NK-92 treated with Interleukin-12 subunit alpha and Interleukin-12 subunit beta, amount 100 ng/mL, for 24 hours (cell line): ENCODE measurements around the gene ST6GALNAC6.
"Not testable (repeated sequence)": the region's sequence is repeated elsewhere in the genome, so short reads cannot be mapped to it uniquely, and the experiment has no call there.

Experiments used
- DNase-seq: peaks from one replicate; lab custom pipeline; 2025; lab: John Stamatoyannopoulos, UW

The ST6GALNAC6 gene

DNA sequence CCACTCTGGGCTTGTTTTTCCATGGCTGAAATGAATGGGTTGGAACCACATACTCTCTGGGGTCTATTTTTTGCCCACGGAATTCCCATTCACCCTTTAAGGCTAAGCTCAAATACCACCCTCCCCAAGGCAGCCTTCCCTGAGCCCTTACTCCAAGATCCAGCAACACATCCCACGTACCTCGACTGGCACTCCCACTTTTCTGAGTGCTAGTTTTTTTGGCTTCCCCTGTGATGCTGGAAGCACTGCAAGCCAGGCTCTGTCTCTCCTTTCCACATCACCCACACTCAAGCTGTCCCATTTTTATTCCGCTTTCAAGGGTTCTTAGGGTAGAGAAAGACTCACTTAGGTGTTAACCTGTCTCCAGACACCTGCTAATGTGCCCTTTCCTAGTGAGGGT, 6.0 kb downstream of the ST6GALNAC6 start:
- no peak for DNase-seq

DNA sequence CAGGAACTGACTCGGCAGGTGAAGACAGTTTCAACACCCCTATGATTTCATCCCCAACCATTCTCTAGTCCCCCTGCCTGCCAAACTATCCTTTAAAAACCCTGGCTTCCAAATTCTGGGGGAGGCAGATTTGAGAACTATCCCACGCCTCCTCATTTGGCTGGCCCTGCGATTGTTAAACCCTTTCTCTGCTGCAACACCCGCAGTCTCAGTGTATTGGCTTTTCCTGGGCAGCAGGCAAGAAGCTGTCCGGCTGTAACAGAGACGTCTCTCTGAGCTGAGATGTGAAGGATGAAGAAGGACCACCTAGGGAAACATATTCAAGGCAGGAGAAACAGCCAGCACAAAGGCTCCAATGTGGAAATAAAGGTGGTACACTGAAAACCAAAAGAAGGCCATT, 6.6 kb downstream of the ST6GALNAC6 start:
- no peak for DNase-seq

DNA sequence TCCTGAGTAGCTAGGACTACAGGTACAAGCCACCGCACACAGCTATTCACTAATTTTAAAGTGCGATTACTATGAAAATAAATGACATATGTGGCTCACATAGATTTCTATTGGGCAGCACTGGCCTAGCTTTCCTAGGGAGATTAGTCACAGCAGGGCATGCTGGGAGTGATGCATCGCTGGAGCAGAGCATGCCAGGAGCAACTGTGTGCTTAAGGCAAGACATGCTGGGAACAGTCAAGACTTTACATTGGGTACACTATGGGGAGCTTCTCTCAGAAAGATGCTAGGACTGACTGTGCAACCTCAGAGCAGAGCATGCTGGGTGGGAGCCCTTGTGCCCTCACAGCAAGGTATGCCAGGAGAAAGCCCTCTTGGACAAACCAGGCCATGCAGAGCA, 9.3 kb downstream of the ST6GALNAC6 start:
- no peak for DNase-seq

DNA sequence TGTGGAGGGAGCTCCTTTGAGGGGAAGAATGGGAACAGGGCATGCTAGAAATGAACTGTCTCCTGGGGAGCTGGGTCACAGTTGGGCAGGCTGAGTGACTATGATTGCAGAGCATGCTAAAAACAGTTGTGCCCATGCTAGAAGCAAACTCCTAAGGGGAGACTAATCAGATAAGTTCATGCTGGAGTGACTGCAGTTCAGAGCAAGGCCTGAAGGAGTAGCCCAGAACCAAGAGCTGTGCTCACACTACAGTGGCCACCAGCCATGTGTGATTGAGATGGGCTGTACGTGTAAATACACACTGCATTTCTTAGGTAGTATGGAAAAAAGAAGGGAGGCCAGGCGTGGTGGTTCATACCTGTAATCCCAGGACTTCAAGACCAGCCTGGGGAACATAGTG, 11.6 kb downstream of the ST6GALNAC6 start:
- DNase-seq = no peak

- DNase-seq = no peak
Measured at GRCh38 chr9:127886401-127886972, 12.9 kb downstream of the ST6GALNAC6 start.

- DNase-seq = no peak
Measured at GRCh38 chr9:127885508-127886281, 13.7 kb downstream of the ST6GALNAC6 start.

GRCh38 chr9:127884976-127885490, 14.4 kb downstream of the ST6GALNAC6 start:
- no peak for DNase-seq

DNA sequence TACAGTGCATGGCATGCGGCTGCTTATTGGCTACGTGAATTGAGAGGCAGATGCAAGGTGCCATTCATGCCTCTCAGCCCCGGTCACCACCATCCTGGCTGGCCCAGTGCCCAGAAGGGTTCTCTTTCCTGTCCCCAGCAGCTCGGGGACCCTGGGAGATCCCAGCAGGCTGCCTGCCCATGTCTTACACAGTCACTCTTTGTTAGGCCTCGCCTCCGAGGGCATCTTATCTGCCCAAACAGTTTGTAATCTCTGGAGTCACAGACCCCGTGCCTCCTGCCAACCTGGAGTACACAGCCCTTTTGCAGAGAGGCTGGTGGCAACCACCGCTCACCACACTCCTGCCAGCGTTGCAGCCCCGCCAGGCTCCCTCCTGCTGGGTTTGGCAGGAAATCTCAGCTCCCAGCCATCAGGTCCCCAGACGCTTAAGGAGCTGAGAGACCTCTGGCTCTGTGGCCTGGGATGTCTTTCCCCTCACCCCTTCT, 14.9 kb downstream of the ST6GALNAC6 start:
- no peak for DNase-seq

GRCh38 chr9:127883959-127884358, 15.4 kb downstream of the ST6GALNAC6 start:
- no peak for DNase-seq

DNA sequence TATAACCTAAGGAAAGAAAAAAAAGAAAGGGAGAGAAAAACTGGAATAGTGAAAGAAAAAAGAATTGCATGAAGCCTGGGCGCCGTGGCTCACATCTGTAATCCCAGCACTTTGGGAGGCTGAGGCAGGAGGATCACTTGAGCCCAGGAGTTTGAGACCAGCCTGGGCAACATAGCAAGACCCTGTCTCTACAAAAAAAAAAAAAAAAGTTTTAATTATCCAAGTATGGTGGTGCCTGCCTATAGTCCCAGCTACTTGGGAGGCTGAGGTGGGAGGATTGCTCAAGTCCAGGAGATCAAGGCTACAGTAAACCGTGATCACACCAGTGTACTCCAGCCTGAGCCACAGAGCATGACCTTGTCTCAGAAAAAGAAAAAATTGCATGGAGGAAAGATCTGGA, 17.7 kb downstream of the ST6GALNAC6 start:
- not testable (repeated sequence) for DNase-seq

DNA sequence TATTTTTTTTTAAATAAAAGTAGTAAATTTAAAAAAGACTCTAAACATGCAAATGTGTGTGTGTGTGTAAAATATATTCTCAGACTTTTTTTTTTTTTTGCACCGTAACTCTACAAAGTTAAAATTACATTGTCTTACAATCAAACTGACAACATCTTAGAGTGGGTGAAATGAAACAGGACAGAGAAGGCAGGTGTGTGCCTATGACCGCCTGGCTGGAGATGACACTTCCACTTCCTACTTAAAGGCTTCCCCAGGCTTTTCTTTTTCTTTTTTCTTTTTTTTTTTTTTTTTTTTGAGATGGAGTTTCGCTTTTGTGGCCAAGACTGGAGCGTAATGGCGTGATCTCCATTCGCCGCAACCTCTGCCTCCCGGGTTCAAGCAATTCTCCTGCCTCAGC, 19.3 kb downstream of the ST6GALNAC6 start:
- DNase-seq = no peak

DNA sequence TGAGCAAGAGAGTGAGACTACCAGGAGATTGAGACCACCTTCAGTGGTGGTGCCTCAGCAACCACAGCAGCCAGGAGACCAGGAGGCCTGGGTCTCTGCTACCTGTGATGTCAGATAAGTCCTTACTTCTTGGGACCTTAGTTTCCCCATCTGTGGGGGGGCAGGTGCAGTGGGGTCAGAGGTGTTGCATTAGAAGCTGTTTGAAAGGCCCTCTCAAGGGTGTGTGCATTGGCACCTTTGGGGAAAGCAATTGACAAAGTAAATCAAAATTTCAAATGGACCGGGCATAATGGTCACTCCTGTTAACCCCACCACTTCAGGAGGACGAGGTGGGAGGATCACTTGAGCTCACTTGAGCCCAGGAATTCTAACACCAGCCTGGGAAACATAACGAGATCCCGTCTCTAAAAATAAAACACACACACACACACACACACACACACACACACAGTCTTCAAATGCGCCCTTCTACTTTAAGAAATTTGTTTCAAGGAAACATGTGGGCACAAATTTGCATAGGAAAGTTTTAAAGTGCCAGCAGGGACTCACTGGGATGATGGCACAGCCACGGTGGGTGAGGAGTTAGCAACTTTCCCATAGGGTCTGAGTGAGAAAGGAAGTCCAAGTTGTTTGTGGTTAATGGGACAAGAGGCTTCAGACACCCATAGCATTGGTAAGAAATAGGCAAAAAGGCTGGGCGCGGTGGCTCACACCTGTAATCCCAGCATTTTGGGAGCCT, 20.6 kb downstream of the ST6GALNAC6 start:
- no peak for DNase-seq

DNA sequence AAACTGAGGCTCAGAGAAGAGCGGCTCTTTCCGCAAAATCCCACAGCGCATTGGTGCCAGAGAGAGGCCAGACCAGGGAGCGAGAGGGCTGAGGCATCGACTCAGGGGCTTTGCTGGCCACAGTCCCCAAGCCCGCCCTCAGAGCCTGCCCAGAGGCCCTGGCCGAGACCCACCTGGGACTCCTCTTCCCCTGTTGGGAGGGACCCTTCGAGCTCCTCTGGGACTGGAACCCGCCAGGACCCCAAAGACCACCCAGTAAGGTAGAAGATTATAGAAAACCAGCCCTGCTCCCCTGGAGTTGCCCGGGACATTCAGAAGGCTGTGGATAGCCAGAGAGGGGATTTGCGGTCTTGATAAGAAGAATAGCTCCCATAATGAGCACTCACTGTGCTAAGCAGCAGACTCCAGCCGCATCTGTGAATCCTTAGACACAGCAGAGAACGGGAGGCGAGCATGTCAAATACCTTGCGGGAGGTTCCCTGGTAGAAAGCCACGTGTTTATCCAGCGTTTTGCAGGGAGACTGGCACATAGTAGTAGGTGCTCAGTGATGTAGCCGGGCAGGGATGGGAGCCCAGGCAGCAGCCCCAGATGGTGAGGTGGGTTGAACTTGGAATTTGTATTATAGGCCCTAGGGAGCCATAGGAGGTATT, 21.3 kb downstream of the ST6GALNAC6 start:
- no peak for DNase-seq

DNA sequence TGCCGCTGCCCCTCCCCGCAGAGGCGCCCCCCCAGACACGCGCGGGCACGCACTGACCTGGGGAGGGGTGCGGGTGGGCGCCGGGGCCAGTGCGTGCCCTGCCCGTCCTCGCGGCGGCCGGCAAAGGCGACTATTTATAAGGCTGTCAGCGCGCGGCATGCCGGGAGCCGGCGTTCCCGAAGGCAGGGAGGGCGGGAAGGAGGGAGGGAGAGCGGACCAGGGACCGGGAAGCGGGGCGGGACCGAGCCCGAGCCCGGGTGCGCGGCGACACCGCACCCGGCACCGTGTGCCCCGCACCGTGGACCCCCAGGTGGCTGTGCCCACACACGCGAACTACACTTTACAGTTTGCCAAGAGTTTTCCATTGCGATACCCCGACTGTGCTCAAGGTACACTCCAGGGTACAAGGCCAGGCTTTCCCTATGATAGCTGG, 21.8 kb downstream of the ST6GALNAC6 start, which contains the start of gene AK1:
AK1 (minus strand) TSS at position 110 of the 433 bp plus-strand sequence. CDS start 3,058 bp downstream, outside the sequence.
- no peak for DNase-seq

DNA sequence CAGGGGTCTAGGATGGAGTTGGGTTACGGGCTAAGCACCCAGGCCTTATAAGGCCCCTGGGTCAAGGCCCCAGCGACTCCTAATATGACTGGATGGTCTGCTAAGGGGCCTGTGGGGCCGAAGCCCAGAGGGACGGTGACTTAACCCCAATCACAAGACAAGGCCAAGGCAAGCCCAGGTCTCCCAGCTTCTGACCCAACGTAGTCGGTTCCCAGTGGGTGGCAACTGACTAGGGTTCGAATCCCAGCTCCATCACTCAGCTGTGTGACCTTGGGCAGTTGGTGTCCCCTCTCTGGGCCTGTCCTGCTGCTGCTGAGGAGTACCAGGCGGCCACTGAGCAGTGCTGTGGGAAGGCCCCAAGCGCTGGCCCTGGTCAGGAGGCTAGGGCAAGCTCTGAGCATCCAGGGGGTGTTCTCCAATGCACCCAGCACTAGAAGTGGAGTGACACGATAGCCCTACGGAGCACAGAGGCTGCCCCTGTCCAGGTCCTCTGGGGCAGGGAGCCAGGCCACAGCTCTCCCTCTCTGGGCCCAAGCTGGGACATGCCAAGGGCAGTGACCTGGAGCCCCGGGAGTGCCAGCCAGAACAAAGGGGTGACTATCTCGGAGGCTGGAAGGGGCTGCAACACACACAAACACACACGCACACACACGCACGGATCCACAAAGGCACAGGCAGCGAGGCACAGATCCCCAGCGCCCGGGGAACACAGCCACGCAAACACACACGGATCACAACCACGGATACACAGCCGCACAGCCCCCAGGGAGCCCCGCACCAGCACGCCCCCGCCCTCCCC, 22.4 kb downstream of the ST6GALNAC6 start:
- DNase-seq = no peak

GRCh38 chr9:127876026-127876763, 23.2 kb downstream of the ST6GALNAC6 start:
- no peak for DNase-seq

DNA sequence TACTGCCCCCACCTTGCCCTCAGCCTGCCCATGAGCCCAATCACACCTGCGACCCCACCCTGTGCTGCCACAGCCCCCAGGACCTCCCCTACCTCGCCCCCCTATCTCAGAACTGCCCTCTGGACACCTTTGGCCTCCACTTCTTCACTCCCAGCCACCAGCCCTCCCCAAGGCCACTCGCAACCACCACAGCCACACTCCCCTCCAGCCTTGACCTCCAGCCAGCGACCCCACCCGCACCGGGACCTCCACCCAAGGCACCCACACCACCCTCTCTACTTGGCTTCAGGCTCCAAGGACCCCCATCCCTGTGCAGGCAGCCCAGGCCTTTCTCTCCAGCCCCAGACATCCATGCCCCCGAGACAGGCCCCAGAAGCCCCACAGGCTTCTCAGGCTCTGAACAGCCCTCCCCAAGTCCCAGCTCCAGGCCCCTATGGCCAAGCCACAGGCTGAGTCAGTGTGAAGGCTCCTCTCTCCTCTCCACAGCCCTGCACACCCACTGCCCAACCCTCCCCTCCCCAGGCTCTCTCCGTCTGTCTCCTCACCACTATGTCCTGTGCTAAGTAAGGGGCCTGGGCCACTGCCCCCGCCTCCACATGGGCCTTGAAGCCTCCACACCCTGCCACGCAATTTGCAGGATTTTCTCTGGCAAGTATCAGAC, 24.0 kb downstream of the ST6GALNAC6 start:
- DNase-seq = no peak

DNA sequence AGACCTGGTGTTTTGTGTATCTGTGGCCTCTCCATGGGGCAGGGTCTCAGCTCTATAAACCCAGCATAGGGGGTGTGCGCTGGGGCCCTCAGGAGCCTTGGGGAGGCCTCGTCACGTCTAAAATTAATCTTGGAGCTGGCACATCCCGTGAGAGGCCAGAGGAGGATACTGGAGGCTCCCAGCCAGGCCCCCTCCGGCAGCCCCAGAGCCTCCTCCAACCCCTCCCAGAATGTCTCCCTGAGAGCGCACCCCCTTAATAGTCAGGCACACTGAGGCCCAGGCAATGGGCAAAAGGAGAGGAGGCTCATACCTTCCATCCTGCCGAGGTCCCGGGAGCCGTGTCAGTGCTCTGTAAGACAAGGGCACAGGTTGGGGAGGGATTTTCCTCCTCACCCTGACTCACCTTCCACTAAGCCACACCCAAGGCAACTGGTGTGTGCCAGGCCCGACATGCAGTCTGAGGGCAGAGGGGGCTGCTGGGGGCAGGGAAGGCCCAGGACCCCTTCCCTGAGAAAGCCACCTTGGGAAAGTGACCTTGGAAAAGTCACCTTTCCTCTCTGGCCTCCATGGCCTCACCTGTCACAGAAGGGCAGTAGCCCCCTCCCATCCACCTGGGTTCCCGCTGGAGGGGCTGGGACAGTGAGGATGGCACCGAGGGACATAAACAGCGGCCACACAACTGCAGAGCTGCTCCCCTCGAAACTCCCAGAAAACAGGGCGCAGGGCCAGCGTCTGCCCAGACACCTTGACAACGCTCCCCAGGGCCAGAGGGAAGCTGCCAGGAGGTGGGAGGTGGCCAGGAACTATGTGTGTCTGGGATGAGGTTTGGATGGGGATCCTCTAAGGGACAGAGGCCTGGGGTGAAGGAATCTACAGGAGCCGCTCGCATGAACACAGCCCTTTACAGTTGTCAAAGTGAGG, 24.8 kb downstream of the ST6GALNAC6 start:
- DNase-seq = no peak

GRCh38 chr9:127873886-127874285, 25.5 kb downstream of the ST6GALNAC6 start:
- DNase-seq = no peak
